K562 treated with DMSO at 1 percent for 12 hours (cell line): ENCODE measurements around the gene RPL14. TPM values are rescaled to one million over a fixed set of nuclear protein-coding genes. Genes with fewer than 3 reads are reported as not detected.

Experiments
- total RNA-seq: library from RNA; unstranded; fragments of 300-600 nt; gene quantifications from 2 replicates; pipeline ENCODE4 v1.2.3, GENCODE V29; 2022; ENCODE audit not compliant: insufficient read depth

The RPL14 gene
- 3,412 and 3,562 TPM in 2 replicates for total RNA-seq

GRCh38 chr3:40456940-40457823 is at the start of gene RPL14:
RPL14 (plus strand) TSS chr3:40457339; CDS start chr3:40457472, 133 bp downstream.

GRCh38 chr3:40476478-40477470 is 19.6 kb downstream of the RPL14 start, which contains the start of gene ZNF619:
ZNF619 (plus strand) TSS chr3:40477122; CDS start chr3:40477980, 858 bp downstream.

GRCh38 chr3:40505599-40506462 is 48.7 kb downstream of the RPL14 start, which contains the start of gene ZNF620:
ZNF620 (plus strand) TSS chr3:40506039; CDS start chr3:40506353, 314 bp downstream.

Other genes with a start within 250 kb of the RPL14 start
- 120 and 192 TPM in 2 replicates for gene EIF1B, start 147.6 kb upstream of the RPL14 start, total RNA-seq
- gene ENTPD3, start 70.2 kb upstream of the RPL14 start, total RNA-seq: 0.47 and 2.2 TPM in 2 replicates
- 1.5 and 7.2 TPM in 2 replicates for gene ZNF619, start 19.8 kb downstream of the RPL14 start, total RNA-seq
- gene ZNF620, start 48.7 kb downstream of the RPL14 start, total RNA-seq: 3.0 and 8.8 TPM in 2 replicates
- gene ZNF621, start 67.6 kb downstream of the RPL14 start, total RNA-seq: 3.6 and 14.6 TPM in 2 replicates